Endothelial cell of umbilical vein (primary cell): ENCODE results near the gene PEAK3. TPM values are rescaled to one million over a fixed set of nuclear protein-coding genes. Genes with fewer than 3 reads are reported as not detected.

ENCODE experiments used
- BruUV-seq: library from RNA; stranded (reverse); fragments of 400-500 nt; replicated peaks from 2 replicates; lab custom pipeline; 2021; lab: Mats Ljungman, UMichigan
- CTCF ChIA-PET: fragments of 300-600, 350-600 bp; sonication (Branson Sonifier 250); formaldehyde crosslinking; loops from one replicate; lab custom pipeline; 2021; ENCODE audit warnings: antibody characterized with exemption, inconsistent platforms; lab: Charles Lee
- POLR2A ChIA-PET: fragments of 300-600, 350-600 bp; sonication (Branson Sonifier 250); formaldehyde crosslinking; loops from one replicate; lab custom pipeline; 2021; ENCODE audit warnings: antibody characterized with exemption, inconsistent platforms; lab: Charles Lee
- DNase-seq: peaks from one replicate; pipeline ENCODE4 v3.0.0-alpha.2; 2011; ENCODE audit warnings: low read depth, low spot score
- FAIRE-seq: peaks from 2 replicates; lab custom pipeline; 2011; peaks lifted over from hg19 to GRCh38; lab: Jason Lieb, UNC
- H2AFZ ChIP-seq: 2 replicates; pipeline ENCODE4 v1.6.0; 2012; ENCODE audit warnings: low read depth, low read length, control low read depth, inconsistent platforms
- H3K27ac ChIP-seq: 2 replicates; pipeline ENCODE4 v1.5.1; 2011; ENCODE audit warnings: low read depth, mild to moderate bottlenecking, control low read depth, low read length, moderate library complexity; ENCODE audit not compliant: insufficient read depth
- H3K27me3 ChIP-seq, 2 experiments: 2 replicates each; pipeline versions ENCODE4 v1.6.0 to v1.6.1; 2011; ENCODE audit warnings: low read length in 2 of 2, mixed read lengths in 1 of 2; ENCODE audit not compliant: control insufficient read depth in 2 of 2, insufficient read depth in 2 of 2
- H3K36me3 ChIP-seq, 2 experiments: 2 replicates in 1 of 2; 3 replicates in 1 of 2; pipeline ENCODE4 v1.5.1; 2011; ENCODE audit warnings: low read length in 2 of 2, mild to moderate bottlenecking in 1 of 2, moderate library complexity in 1 of 2; ENCODE audit not compliant: control insufficient read depth in 2 of 2, insufficient read depth in 2 of 2; ENCODE audit errors: extremely low read depth in 1 of 2
- H3K4me1 ChIP-seq: 3 replicates; pipeline ENCODE4 v1.5.1; 2011; ENCODE audit warnings: mild to moderate bottlenecking, low read length; ENCODE audit not compliant: control insufficient read depth, insufficient read depth; ENCODE audit errors: extremely low read depth
- H3K4me2 ChIP-seq: 2 replicates; pipeline ENCODE4 v1.6.1; 2011; ENCODE audit warnings: low read length, control low read depth, mixed read lengths; ENCODE audit not compliant: insufficient read depth
- H3K4me3 ChIP-seq, 3 experiments: fragments of 200-600 bp in 1 of 3; sonication (generic), shearing (Covaris generic) in 1 of 3; replicated peaks in 1 of 3; 2 replicates each; pipeline ENCODE4 v1.5.1; 2011 to 2016; ENCODE audit warnings: control low read depth in 3 of 3, low read length in 3 of 3, mild to moderate bottlenecking in 2 of 3, inconsistent platforms in 1 of 3, low read depth in 1 of 3, moderate library complexity in 1 of 3; ENCODE audit not compliant: insufficient read depth in 1 of 3
- H3K79me2 ChIP-seq: 2 replicates; pipeline ENCODE4 v1.6.0; 2012; ENCODE audit warnings: low read length, inconsistent platforms; ENCODE audit not compliant: control insufficient read depth, insufficient read depth
- H3K9ac ChIP-seq: replicated peaks from 2 replicates; pipeline ENCODE3; 2011; ENCODE audit warnings: low read length, control low read depth; ENCODE audit not compliant: insufficient read depth; ENCODE audit errors: extremely low read depth
- H3K9me1 ChIP-seq: replicated peaks from 3 replicates; pipeline ENCODE4 v1.6.0; 2011; ENCODE audit warnings: mild to moderate bottlenecking, low read length; ENCODE audit not compliant: control insufficient read depth, insufficient read depth; ENCODE audit errors: extremely low read depth
- H3K9me3 ChIP-seq: replicated peaks from 2 replicates; pipeline ENCODE4 v1.5.1; 2012; ENCODE audit warnings: low read length, inconsistent platforms; ENCODE audit not compliant: control insufficient read depth, insufficient read depth
- H4K20me1 ChIP-seq: replicated peaks from 2 replicates; pipeline ENCODE3; 2011; ENCODE audit warnings: mild to moderate bottlenecking, low read length; ENCODE audit not compliant: control insufficient read depth, insufficient read depth; ENCODE audit errors: extremely low read depth
- CTCF ChIP-seq, 2 donors: IDR thresholded peaks; 1 replicate in 1 of 2; 2 replicates in 1 of 2; pipeline ENCODE4 v1.5.1; 2011; ENCODE audit warnings: low read length in 2 of 2, mild to moderate bottlenecking in 2 of 2, moderate library complexity in 2 of 2, control low read depth in 1 of 2, inconsistent platforms in 1 of 2, low read depth in 1 of 2; ENCODE audit not compliant: insufficient read depth in 1 of 2; ENCODE audit errors: extremely low read depth in 1 of 2
- EZH2 ChIP-seq: IDR thresholded peaks from 2 replicates; pipeline ENCODE4 v1.6.1; 2012; ENCODE audit warnings: borderline replicate concordance, low read depth, mild to moderate bottlenecking, moderate library complexity, low read length, inconsistent platforms; ENCODE audit not compliant: severe bottlenecking
- FOS ChIP-seq: IDR thresholded peaks from 2 replicates; pipeline ENCODE4 v1.6.1; 2011; ENCODE audit warnings: mild to moderate bottlenecking, low read length, moderate library complexity, borderline replicate concordance; ENCODE audit not compliant: insufficient read depth
- GATA2 ChIP-seq: IDR thresholded peaks from 2 replicates; pipeline ENCODE4 v1.7.0; 2011; ENCODE audit warnings: low read depth, mild to moderate bottlenecking, moderate library complexity, mixed read lengths, low read length; ENCODE audit not compliant: insufficient read length, insufficient read depth
- JUN ChIP-seq: IDR thresholded peaks from 2 replicates; pipeline ENCODE4 v1.6.1; 2011; ENCODE audit warnings: borderline replicate concordance, low read depth; ENCODE audit not compliant: insufficient read length, insufficient read depth
- MAX ChIP-seq: IDR thresholded peaks from 2 replicates; pipeline ENCODE4 v1.6.1; 2011; ENCODE audit not compliant: insufficient read depth, insufficient read length
- MYC ChIP-seq: IDR thresholded peaks from one replicate; pipeline ENCODE4 v1.6.1; 2011; ENCODE audit warnings: mild to moderate bottlenecking, low read depth, low read length
- POLR2A ChIP-seq: IDR thresholded peaks from 2 replicates; pipeline ENCODE4 v1.6.1; 2012; ENCODE audit warnings: low read depth, mild to moderate bottlenecking, control low read depth, low read length
- POLR2AphosphoS5 ChIP-seq: IDR thresholded peaks from 2 replicates; pipeline ENCODE4 v1.6.1; 2012; ENCODE audit warnings: low read depth, mild to moderate bottlenecking, control low read depth, low read length, moderate library complexity; ENCODE audit not compliant: insufficient read depth
- dilution Hi-C: fragments of 300-500 bp; cut with MboI; formaldehyde crosslinking; loops from one replicate; pipeline ENCODE4 v1.15.0; 2019; ENCODE audit warnings: low sequenced_read_pairs; ENCODE audit not compliant: extremely low pct_ligation_motif_present
- intact Hi-C: fragments of 100-400 bp; cut with micrococcal nuclease; formaldehyde crosslinking; loops from one replicate; pipeline ENCODE4 v1.10.0; 2022
- polyA plus RNA-seq, 4 experiments: library from polyadenylated mRNA; depleted of rRNA in 3 of 4; stranded (reverse) in 3 of 4; unstranded in 1 of 4; fragments of >200 nt; gene quantifications; 2 replicates each; pipeline versions ENCODE4 v1.2.1 to v1.2.3, GENCODE V29; 2011 to 2012; ENCODE audit warnings: missing spikeins in 1 of 4
- total RNA-seq: library from RNA; stranded (reverse); gene quantifications from 2 replicates; pipeline ENCODE4 v1.2.3, GENCODE V29; 2021

Gene PEAK3
- total and polyA plus RNA-seq, 2 donors (not counting 3 experiments of a cell fraction or from before 2014, with no cell fraction given) = 0.03 TPM; not detected in 1

DNA sequence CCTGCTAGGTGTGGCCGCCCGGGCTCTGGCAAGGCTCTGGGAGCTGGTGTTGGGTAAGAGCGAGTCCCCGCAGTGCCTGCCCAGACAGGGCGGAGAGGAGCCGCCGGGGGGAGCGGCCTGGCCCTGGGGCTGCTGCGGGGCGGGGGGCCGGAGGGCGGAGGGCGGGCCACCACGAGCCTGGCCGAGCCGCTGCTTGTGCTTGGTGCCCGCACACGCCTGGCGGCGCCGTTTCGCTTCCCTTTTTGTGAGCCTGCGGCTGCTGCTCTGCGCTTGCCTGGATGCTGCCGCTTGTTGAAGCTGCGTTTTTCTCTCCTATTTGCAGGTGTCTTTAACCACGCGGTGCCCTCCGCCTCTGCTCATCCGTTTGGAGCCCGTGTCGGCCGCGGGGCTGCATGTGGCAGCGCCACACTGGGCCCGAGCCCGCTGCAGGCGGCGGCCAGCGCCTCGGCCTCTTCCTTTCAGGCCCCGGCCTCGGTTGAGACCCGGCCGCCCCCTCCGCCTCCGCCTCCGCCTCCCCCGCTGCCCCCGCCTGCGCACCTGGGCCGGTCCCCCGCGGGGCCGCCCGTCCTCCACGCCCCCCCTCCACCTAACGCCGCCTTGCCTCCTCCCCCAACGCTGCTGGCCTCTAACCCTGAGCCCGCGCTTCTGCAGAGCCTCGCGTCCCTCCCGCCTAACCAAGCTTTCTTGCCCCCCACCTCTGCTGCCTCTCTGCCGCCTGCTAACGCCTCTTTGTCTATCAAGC, 54.4 kb downstream of the PEAK3 start:
- no peak overlapping the region for H3K9ac ChIP-seq
- no peaks in the 10 kb centered on the region for H3K79me2 ChIP-seq
- no peaks in the 10 kb centered on the region for H3K27me3 ChIP-seq
- H3K9me3 ChIP-seq = no peaks in the 10 kb centered on the region
- no peaks in the 10 kb centered on the region for H3K9me1 ChIP-seq
- H4K20me1 ChIP-seq = no peaks in the 10 kb centered on the region
- H3K36me3 ChIP-seq = peaks cover 2 to 29% of the 10 kb centered on the region in 2 experiments
- no peak overlapping the region for H3K27ac ChIP-seq
- no TSS peak for BruUV-seq
- H3K4me1 ChIP-seq = no peaks in the 10 kb centered on the region
- intact Hi-C loops = no loop called here
- H2AFZ ChIP-seq = no peak overlapping the region
- DNase-seq (no peak), FAIRE-seq (no peak)
- dilution Hi-C loops = no loop called here
- ChIA-PET POLR2A (no interaction called here), CTCF (no interaction called here)
- H3K4me3 ChIP-seq = no peak overlapping the region
- TF ChIP-seq POLR2A (no peak), MYC (no peak), FOS (no peak), EZH2 (no peak), MAX (no peak), JUN (no peak), POLR2AphosphoS5 (no peak), CTCF (IDR thresholded peaks at IDR 0.05; ENCODE audit: extremely low read depth in 1 of 2, insufficient read depth in 1 of 2, low read depth in 1 of 2, low read length in 2 of 2) (no peak), GATA2 (no peak)
- H3K4me2 ChIP-seq = no peak overlapping the region
